ENCODE data around the gene PDZRN4.
"Not testable (repeated sequence)": the region's sequence is repeated elsewhere in the genome, so short reads cannot be mapped to it uniquely, and the experiment has no call there.

The PDZRN4 gene

DNA sequence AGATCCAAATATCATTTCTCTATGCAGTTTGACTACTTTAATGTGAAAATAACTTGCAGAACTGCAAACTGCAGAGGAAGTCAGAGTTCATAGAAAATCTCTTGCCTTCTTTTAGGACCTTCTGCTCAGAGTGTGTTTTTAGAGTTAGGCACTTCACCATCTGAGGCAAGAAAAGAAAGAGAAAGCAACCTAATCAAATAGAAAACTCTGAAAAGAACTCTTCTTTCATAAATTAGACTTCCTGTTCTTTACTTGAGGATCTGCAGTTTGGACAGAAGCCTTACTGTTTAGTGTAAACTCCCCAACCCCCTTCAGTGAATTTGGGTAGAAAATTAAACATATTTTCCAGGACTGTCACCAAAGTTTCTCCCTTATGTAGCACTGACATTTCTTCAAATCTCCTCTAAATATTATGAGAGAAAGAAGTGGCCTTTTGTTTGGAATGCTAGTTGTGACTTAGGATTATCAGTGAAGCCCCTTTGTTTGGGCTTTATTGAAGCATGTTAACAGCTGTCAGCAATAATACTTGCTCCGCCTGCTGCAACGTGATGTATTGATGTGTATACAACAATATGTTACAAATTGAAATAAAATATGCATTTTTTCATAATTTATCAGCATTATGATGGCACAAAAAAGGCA is 99.5 kb downstream of the PDZRN4 start:
- no peak for DNase-seq

DNA sequence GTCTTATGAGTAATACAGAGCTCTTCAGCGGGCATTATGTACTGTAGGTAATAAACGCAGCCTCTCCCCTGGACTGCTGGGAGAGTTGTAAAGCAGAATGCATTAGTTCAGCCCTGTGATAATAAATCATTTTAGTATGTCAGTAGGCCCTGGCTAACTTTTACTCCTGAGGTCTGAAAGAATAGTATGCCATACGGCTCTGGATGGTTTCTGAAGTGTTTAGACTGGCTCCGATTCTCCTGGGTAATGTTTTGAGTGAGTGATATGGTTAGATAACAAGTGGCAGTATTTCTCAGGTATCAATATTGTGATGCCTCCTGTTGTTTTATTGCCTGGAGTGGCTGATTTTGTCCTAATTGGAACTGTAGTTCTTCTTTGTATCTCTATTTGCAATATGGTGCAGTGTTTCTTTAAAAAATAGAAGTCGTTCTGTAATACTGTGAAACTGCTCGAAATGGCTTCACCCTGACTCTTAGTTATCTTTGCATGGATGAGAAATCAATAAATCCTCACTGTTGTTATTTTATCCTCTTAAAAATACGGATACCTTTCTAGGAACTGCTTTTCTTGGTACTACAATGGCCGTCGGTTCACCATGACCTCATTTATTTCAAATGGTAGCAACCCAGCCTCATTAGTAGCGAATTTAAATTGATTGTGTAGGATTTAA is 100.2 kb downstream of the PDZRN4 start:
- no peak for DNase-seq

DNA sequence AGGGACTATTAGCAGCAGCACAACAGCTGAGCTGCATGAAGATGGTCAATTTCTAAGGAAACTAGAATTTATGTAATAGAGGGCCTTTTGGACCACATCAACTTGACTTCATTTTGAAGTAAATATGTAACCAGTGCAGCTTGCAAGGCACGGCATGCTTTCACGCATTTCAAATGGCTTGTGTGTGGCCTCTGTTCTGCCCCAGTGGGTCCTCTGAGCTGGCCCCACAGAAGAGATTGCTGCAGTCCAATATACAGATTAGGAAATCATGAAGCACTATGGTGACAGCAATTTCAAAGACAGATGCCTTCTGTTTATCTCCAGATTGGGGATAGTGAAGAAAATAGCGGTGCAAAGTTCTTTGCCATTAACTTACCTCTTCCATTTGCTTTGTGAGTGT is 101.4 kb downstream of the PDZRN4 start:
- no peak for DNase-seq

DNA sequence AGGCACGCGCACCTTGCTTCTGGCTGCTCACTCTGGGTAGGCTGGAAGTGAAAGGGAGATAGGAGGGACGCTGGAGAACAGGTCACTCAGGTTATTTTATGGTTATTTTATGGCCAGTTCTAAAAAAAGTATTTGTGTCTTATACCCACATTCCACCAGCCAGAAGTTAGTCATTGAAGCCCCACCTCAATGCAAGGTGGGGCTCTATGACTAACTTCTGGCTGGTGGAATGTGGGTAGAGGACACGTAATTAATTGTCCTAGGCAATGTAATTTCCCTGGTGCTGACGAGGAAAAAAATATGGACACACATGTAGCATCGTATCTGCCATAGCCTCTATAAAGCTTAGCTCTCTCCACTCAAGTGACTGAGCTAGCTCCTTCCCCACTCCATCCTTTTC is 104.9 kb downstream of the PDZRN4 start:
- no peak for DNase-seq

DNA sequence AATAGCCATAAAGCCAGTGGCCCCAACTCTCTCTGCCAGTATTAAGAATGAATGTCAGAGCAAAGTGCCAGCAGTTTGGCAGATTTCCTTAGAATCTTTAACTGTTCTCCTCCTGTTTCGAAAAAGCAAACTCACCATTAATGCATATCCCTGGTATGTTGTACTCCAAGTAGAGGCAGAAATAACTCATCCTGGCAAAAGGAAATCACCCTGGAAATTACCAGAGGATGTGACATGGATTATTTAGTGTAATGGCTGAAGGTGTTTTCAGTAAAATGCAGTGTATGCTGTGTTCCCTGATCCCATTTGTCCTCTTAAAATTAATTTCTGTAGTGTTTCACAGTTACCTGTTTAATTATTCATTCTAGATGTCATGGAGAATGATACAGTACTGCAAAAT is 105.3 kb downstream of the PDZRN4 start:
- no peak for DNase-seq

DNA sequence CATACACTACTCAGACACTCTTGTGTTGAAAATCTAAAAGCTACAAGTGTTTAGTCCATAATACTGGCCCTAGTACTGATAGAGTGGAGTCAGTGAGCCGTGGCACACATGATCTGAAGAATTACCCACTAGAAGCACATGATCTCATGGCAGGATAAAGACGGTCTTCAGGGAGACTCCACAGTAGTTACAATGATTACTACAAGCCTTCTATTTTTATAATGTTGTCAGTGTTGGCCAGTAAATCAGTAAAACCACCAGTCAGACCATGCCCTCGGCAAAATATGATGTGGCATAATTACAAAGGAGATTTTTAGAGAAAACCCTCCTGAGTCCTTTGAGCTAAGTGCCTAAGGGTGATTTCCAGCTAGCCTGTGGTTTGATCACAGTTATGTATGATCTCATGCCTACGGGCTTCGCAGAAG is 114.9 kb downstream of the PDZRN4 start:
- DNase-seq, result no peak

DNA sequence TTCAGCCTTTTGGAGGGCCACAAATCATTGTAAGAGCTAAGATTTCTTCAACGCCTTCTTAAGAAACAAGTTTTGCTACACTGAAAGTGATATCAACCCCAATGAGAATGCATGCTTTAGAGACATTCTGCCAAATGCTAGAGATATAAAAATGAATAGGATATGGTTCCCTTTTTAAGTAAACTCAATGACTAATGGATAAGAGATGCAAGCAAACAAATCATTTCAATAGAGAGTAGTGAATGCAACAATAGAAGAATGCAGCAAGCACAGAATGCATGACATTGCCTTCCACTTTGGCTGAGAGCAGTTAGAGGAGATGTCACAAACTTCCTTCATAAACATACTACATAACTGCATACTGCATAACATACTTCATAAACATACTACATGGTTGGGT is 116.4 kb downstream of the PDZRN4 start:
- DNase-seq, result no peak

DNA sequence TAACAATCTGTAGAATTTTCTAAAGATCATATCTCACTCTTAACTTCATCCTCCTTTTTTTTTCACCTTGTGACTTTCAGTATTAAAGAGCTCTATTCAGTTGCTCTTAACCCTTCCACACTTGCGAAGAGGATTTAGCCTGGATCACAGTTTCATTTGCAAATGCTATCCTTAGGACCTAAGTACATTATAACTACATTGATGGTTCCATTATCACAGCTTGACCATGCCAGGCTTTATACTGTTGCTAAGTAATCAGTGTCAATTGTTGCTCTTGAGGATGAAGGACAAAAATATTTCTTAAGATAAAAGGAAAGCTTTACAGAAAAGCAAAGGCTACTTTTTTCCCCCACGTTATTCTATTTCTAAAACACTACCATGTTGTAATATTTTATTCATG is 122.2 kb downstream of the PDZRN4 start:
- DNase-seq, result no peak

DNA sequence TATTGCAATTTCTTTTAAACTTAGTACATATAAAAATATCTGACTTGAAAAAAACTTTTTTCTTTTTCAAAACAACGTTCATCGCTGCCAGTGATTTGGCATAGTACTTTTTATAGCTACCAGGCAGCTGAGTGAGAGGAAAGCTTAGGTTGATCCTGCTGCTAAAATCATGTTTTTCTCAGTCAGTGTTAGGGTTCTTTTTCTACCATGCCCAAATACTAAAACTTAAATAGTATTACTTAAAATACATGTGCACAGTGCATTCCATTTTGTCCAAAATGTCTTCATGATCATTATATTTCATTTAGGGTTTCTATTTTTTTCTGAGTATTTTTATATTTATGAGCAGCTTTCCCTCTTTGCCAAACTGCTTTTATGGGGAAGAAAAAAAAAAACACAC is 123.8 kb downstream of the PDZRN4 start:
- DNase-seq, result no peak

DNA sequence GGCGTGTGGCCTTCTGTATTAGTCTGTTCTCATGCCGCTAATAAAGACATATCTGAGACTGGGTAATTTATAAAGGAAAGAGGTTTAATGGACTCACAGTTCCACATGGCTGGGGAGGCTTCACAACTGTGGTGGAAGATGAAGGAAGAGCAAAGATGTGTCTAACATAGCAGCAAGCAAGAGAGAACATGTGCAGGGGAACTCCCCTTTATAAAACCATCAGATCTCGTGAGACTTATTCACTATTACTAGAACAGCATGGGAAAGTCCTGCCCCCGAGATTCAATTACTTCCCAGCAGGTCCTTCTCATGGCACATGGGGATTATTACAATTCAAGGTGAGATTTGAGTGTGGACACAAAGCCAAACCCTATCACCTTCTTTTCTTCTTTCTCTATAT is 124.3 kb downstream of the PDZRN4 start:
- DNase-seq, result not testable (repeated sequence)

DNA sequence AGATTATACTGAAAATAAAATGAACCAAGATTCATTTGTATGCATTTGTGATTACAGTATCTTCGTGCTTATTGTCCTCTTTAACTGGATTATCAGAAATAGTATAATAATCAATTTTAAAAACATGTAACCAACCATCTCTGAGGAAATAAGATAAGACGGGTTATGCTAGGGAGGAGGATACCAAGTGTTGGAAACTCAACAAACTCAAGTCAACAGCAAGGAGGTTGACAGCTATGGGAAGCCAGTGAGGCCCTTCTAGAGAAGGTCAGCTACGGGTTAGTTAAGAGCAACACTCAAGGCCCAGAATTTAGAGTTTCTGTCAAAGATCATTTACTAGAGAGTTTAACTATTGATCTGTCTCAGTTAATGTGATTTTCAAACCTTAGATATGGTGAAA is 137.2 kb downstream of the PDZRN4 start:
- DNase-seq, result no peak

DNA sequence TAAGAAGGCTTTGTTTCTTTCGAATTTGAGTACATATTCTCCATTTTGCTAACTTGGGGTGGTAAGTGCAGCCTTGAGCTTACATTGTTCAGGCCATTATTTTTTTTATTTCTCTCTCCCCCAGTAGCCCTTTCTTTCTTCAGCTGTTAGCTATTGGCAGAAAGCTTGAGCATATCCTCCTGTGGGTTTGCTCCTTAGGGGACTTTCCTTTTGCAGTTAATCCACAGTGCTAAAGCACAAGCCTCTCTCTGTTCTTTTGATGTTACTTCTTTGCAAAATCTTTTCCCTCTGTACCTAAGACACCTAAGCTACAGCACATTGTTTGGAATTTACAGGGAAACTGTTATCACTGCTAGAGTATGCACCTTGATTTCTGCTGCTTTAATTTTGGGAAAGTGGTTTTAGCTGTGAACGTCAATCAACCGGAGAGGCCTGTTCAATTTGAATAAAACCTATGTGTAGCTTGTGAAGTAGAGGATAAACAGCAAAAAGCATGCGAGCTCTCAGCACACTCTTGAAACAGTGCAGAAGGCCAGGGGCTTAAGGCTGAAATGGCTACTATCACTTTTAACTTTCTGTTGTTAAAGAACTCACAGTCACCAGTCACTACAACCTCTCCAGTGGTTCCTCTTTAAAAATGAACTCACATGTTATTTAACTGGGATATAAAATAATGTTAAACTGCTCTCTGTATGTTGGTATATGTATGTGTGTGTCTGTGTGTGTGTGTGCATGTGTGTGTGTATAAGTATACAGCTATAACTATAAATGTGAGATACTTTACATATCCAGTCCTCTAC is 139.2 kb downstream of the PDZRN4 start:
- DNase-seq, result no peak

DNA sequence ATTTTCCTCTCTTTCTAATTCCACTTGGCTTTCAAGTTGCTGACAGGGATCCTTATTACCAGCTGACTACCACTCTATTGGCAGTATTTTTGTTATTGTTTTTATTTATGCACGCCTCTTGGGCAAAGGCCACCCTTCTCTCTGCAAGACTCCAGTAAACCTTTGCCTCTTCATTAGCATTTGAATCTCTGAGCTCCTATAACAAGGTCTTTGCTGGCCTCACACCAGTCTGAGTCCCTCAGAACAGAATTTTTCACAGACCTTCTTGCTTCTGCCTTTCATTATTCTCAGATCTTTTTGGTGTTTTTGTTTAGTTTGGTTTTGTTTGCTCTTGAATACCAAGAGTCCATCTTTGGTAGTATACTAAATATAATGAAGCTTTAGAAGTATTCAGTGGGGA is 145.9 kb downstream of the PDZRN4 start:
- no peak for DNase-seq

DNA sequence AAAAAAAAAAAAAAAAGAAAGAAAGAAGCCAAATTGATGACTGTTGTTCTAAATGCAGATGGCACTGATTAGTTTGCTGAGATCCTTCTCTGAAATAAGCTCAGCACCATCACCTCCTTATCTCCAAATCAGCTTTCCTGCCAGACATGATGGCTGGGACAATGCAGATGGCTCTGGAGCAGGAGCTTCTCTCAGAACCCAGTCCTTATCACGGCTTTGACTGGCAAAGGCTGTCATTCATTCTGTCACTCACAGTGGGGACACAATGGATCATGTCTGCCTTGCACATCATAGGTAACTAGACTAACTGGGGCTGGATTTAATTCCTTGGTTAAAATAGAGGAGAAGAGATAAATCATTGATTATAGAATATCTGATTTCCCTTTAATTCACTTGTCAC is 146.3 kb downstream of the PDZRN4 start:
- no peak for DNase-seq

DNA sequence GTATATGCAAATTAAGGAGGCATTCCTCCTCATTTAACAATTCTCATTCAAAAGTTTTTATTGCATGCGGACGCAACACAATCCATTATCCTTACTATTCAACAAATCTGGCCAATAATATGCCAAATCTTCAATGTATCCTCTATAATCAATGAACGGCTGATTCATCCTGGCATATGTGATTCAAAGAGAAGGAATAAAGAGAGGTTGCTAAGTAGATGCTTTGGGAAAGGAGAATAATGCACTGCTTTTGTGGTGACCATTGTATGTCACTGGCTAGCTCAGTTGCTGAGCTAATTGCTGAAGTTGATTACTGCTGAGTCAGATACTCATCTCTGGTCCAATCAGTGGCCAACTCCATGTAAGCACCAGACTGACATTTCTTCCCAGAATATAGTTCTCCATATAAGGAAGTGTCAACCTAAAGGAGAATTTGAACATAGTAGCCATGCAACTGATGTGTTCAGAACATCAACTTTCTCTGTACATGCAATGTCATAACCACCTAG is 148.0 kb downstream of the PDZRN4 start:
- no peak for DNase-seq

DNA sequence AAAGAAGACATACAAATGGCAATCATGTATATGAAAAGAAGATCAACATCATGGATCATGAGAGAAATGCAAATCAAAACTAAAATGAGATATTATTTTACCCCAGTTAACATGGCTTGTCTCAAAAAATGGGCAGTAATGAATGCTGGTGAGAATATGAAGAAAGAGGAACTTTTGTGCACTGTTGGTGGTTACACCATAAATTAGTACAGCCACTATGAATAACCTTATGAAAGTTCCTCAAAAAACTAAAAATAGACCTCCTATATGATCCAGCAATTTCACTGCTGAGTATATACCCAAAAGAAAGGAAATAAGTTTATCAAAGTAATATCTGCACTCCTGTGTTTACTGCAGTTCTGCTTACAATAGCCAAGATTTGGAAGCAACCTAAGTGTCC is 151.7 kb downstream of the PDZRN4 start:
- DNase-seq, result no peak

DNA sequence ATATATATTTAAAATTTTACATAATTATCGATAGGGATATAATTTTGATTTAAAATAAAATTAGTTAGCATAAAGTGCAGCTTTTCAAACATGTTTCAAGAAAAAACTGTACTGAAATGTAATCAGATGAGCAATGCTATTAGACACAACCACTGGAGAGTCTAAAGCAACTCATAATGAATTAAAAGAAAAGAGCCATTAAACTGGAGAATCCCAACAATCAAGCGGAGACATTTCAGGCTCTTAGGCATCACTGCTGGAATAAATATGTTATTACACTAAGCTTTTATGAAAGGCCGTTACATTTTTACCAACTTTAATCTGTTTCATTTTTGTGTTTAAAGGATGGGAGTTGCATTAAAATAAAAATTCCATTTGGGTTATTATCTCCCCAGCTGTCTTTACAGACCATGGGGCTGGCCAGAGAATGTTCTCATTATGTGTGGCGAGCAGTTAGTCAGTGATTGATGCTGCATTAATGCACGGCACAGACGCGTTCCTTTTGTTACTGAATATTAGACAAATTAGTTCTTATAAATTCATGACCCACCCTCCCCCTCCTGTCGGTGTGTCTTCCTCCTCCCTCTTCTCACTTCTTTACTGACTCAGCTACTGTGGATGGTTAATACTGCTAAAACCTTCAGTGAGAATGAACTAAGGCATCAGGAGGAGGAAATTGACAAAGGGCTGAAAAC is 156.8 kb downstream of the PDZRN4 start:
- no peak for DNase-seq

DNA sequence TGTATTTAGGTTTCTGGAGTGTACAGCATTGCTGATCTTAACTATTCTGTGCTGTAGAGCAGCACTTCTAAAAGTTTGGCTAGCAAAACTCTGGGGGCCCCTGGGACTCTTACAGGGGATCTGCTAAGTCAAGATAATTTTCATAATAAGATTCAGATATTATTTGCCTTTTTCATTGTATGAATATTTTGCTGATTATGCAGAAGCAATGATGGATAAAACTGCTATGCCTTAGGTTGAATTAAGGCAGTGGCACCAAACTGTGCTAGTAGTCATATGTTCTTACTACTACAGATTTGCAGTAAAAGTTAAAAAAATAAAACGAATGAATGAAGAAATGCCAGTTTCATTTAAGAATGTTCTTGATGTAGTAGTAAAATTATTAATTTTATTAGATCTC is 160.1 kb downstream of the PDZRN4 start:
- DNase-seq, result no peak

DNA sequence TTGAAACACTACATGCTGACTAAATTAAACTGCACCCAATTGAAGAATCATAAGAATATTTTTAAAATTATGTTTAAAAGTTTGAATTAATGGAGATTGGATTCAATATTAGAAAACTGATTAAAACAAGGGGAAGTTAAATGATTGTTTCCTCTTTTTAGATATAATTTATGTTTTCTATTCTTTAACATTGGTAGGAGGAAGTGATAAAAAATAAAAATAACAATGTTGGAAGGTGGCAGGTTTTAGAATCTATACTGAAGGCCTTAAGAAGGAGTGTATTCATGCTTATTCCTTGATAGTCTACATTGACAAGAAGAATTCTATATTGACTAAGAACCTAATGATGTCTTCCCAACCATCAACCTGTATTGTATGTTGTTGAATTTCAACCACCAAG is 168.1 kb downstream of the PDZRN4 start:
- no peak for DNase-seq

DNA sequence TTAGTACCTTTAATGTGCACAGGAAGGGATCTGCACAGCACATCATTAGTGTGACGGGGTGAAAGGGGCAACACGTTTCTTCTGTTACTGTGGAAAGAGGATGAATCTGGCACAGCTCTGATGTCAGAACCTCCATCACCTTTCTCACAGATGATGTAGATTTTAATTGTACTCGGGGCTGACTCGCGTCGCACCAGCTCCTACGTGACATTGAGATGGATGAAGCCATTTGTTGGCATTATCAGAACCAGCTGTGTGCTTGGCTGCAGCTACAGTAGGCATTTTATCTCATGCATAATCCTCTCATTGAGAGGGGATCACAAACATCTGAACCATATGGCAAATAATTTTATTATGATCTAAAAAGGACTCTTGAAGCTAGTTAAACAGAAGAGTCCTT is 173.6 kb downstream of the PDZRN4 start:
- DNase-seq, result no peak

DNA sequence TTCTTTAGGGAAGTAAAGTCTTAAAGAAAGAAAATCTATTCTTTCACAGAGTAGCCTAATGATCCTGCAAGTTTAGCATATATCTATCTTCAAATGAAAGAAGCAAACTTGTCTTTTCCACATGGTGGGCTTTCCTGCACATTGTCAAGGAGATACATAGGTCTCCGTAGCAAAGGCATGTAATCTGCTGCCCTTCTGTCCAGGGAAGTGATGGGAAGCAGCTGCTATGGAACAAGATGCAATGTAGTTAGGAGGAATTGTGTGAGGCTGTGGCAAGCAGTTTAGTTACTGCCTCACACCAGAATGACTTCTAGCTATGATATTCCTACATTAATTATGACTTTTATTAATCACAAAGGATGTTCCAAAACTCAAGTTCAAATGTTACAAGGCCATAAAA is 174.4 kb downstream of the PDZRN4 start:
- no peak for DNase-seq

DNA sequence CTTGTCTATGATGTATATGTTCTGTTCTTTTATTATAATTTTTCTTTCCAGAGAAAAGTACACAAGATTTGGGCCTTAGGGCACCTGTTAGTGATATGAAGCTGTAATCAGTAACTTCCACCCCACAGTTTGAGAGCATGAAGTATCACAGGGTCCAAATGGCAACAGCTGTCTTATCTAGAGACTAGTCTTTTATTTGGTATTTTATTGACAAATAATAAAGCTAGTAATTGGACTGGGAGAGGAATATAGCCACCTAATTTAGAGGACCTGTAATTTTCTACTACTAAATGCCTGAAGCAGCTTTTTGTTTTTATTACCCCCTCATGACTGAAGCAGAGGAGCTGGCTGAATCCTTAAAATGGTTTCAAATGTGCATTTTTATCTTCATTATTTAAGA is 174.8 kb downstream of the PDZRN4 start:
- DNase-seq, result no peak

DNA sequence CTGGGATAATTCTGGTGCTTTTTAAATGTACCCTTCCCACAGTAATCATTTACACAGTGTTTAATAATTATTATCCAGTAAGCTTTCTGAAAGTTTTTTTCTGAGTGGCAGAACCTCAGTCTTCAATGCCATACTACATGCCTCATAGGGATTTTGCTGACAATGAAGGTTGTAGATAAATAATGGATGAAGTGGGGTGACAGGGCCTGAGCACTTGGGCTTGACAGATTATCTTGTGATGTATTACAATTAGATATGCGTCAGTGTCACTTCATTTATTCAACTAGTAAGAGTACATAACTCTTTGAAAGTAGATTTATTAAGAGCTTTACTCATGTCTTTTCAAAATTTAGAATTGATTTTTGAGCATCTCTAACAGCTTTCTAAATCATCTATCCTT is 176.1 kb downstream of the PDZRN4 start:
- no peak for DNase-seq

All from activated CD4-positive, alpha-beta T cell treated with anti-CD3 and anti-CD28 coated beads for 1 hour (primary cell).